AG09319 (cell line): Measurements from ENCODE around the gene RTTN.

Experiments
- DNase-seq: peaks from one replicate; pipeline ENCODE4 v3.0.0-alpha.2; 2010; ENCODE audit warnings: low read depth; ENCODE audit errors: extremely low read depth
- TF ChIP-seq, protein P1 (sequence below): IDR thresholded peaks from 2 replicates; pipeline ENCODE4 v1.5.1; 2011; ENCODE audit warnings: low read depth, mild to moderate bottlenecking, inconsistent platforms, low read length, moderate library complexity

RTTN gene

DNA sequence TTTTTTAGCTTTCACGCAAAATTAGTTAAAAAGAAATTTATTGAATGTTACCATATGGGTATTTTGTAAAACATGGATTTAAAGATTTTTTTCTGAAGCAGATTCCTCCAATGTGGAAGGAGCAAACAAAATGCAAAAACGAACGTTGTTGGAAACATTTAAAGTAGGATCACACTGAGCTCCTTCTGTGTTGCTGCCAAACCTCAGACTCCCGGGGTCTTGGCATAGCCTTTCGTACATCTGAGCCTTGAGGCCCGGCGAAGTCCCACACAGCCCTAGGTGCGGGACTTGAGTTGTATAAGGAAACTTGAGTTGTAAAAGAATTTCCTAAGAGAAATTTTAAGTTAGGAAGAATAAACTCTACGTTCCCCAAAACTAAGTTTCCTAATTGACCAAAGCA is 205.8 kb downstream of the RTTN start:
- TF ChIP-seq, protein P1, sequence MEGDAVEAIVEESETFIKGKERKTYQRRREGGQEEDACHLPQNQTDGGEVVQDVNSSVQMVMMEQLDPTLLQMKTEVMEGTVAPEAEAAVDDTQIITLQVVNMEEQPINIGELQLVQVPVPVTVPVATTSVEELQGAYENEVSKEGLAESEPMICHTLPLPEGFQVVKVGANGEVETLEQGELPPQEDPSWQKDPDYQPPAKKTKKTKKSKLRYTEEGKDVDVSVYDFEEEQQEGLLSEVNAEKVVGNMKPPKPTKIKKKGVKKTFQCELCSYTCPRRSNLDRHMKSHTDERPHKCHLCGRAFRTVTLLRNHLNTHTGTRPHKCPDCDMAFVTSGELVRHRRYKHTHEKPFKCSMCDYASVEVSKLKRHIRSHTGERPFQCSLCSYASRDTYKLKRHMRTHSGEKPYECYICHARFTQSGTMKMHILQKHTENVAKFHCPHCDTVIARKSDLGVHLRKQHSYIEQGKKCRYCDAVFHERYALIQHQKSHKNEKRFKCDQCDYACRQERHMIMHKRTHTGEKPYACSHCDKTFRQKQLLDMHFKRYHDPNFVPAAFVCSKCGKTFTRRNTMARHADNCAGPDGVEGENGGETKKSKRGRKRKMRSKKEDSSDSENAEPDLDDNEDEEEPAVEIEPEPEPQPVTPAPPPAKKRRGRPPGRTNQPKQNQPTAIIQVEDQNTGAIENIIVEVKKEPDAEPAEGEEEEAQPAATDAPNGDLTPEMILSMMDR, result no peak
- no peak for DNase-seq

DNA sequence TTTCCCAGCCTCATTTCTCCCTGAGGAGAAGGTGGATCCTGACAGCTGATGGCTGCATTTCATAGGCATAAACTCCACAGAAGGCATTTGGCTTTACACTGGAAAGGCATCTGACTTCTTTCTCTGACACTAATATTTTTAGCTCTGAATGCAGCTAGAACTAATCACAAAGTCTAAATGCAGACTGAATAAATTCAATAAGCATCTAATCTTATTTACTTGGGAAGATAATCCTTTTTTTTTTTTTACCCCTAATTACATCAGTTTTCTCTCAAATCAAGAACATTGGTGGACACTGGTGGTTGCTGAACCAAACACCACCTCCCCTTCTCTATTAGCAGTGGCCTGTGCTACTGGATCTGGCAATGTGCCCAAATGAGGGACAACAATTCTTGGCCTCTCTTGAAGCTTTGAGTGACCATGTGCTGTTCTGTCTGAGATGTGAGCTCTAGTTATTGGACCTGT is 206.9 kb downstream of the RTTN start:
- no peak for DNase-seq
- TF ChIP-seq, protein P1, result no peak

DNA sequence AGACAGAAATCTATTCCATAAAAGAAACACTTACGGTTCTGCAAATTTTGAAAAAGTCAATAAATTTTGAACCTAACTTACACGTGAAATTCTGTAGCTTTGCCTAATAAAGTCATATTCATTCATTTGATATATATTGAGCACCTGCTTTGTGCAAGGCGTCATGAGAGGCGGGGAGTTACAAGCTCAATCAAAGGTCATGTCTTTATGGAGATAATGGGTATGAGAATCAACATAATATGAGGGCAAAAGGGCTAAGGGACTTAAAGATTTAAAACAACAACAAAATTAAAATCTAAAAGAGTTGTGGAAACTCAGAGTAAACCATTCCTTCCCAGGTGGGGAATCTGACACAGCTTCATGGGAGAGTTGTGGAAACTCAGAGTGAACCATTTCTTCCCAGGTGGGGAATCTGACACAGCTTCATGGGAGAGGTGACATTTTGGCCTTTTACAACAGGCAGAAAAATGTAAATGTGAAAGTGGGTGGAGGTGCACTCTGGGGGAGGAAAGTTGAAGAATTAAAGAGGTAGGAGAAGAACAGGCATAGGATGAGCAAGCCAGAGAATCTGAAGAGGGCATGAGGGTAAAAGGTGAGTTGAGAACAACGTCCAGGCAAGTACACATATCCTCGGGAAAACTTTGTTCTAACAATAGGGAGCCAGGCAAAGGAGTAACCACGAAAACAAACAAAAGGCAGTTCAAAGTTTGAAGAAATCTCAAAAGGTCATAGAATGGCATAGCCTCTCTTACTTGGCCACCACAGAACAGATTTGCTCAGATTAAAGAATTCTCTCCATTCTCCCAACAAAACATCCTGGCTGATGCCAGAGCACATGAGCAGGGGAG is 208.3 kb downstream of the RTTN start:
- TF ChIP-seq, protein P1, result no peak

DNA sequence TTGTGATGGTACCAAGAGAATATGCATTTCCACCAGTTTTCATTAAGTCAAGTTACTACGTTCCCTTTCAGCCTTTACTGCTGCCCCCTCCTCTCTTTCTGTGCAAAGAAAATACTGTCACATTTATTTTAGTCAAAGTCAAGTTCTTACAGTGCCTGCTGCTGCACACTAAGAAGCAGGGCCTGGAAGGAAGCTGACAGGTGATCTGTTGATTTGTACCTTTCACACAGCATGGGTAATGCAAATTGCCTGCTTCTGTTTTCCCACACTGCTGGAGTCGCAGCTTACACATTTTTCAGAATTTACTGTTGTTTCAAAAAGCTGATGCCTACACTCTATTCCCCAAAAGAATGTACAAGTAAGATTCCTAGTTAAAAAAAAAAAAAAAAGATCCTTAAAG is 209.1 kb downstream of the RTTN start:
- TF ChIP-seq, protein P1, result no peak
- no peak for DNase-seq

More for the DNA sequence above, 208.3 kb downstream of the RTTN start:
- no peak for DNase-seq

DNA sequence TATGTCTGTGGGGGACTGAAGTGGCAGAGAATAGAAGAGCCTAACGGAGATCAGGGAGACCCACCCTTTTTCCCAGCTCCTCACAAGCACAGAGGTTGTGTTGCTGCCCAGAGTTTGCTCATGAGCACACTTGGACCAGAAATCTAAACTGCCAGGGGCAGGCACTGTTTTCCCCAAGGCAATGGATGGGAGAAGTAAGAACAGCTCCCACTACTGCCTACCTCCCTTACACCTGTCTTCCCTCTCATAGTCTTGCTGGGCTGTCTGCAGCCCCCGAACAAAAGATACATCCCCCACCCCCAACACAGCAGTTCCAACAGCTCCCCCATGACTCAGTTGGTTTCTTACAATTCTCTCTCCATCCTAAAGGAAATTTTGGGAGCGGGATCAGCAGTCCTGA is 209.7 kb downstream of the RTTN start:
- TF ChIP-seq, protein P1, result no peak
- no peak for DNase-seq

DNA sequence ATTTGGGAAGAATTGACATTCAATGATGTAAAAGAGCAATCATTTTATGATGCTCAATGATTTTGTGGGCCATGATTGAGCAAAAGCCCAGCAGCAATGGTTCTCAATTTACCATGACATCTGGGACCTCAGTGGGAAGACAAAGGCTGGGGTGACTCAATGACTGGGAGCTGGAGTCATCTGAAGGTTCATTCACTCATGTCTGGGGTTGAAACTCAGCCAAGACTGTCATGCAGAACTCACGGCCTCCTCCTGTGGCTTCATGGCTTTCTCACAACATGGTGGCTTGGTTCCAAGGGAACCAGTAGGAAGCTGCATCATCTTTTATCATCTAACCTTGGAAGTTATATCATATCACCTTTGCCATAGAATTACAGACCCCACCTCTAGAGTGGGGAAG is 212.7 kb downstream of the RTTN start:
- TF ChIP-seq, protein P1, result no peak
- no peak for DNase-seq

DNA sequence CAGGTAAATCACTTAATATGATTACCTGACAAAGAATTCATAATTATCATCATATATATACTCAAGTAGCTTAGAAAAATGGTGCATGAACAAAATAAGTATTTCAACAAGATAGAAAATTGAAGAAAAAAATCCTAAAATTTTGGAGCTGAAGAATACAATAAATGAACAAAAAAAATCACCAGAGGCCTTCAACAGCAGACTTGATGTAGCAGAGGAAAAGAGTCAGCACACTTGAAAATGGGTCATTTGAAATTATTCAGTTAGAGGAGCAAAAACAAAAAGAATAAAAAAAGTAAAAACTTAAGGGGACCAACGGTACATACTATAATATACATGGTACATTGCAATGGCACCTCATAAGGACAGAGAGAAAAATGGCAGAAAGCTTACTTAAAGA is 217.6 kb downstream of the RTTN start:
- no peak for DNase-seq

More for the DNA sequence above, 217.6 kb downstream of the RTTN start:
- TF ChIP-seq, protein P1, result no peak
